HCT116 (cell line): Measurements from ENCODE around the gene SLC5A12. TPM values are rescaled to one million over a fixed set of nuclear protein-coding genes. Genes with fewer than 3 reads are reported as not detected.

Experiments
- ATAC-seq: fragments of 200-7000 bp; cut with Tn5 transposase; 2 replicates; pipeline ENCODE4 v1.9.1; 2020; ENCODE audit warnings: mild to moderate bottlenecking, moderate library complexity
- BruUV-seq: library from RNA; stranded (reverse); fragments of 400-500 nt; replicated peaks from 2 replicates; lab custom pipeline; 2021; lab: Mats Ljungman, UMichigan
- CTCF ChIA-PET: fragments of 300-600 bp; sonication (Branson Sonifier 250); formaldehyde crosslinking; loops from one replicate; lab custom pipeline; 2021; ENCODE audit warnings: antibody characterized with exemption; lab: Charles Lee
- POLR2A ChIA-PET: fragments of 300-600, 350-600 bp; sonication (Branson Sonifier 250); formaldehyde crosslinking; loops from one replicate; lab custom pipeline; 2021; ENCODE audit warnings: antibody characterized with exemption; lab: Charles Lee
- RAD21 ChIA-PET, 2 experiments: fragments of 300-600 bp; sonication (Branson Sonifier 250); formaldehyde crosslinking; loops; one replicate each; lab custom pipeline; 2023; ENCODE audit warnings: low total read pairs in 2 of 2; ENCODE audit not compliant: uncharacterized antibody in 2 of 2, unreplicated experiment in 2 of 2, low non-redundant PET in 1 of 2; lab: Charles Lee
- DNase-seq: peaks from one replicate; pipeline ENCODE4 v3.0.0-alpha.2; 2010; ENCODE audit warnings: low read depth, low spot score
- H2AFZ ChIP-seq: fragments of 200-600 bp; shearing (Covaris generic), sonication (generic); 2 replicates; pipeline ENCODE4 v1.6.1; 2017; ENCODE audit warnings: low read depth, mixed run types, mixed read lengths, antibody characterized with exemption, low read length; ENCODE audit not compliant: poor library complexity, severe bottlenecking
- H3K27ac ChIP-seq: 2 replicates; pipeline ENCODE4 v1.5.1; 2012; ENCODE audit warnings: low read depth, low read length
- H3K27me3 ChIP-seq: fragments of 200-600 bp; sonication (generic); 2 replicates; pipeline ENCODE4 v1.6.1; 2016; ENCODE audit warnings: mixed run types, low read length, mixed read lengths; ENCODE audit not compliant: insufficient read depth
- H3K36me3 ChIP-seq, 2 experiments: fragments of 200-500 bp in 1 of 2; fragments of 200-600 bp in 1 of 2; sonication (Bioruptor generic) in 1 of 2; sonication (generic) in 1 of 2; 2 replicates each; pipeline versions ENCODE4 v1.5.1 to v1.6.1; 2014 to 2016; ENCODE audit warnings: low read length in 2 of 2, inconsistent platforms in 1 of 2, mixed read lengths in 1 of 2, mixed run types in 1 of 2; ENCODE audit not compliant: insufficient read depth in 2 of 2, control insufficient read depth in 1 of 2
- H3K4me1 ChIP-seq, 2 experiments: fragments of 200-600 bp in 1 of 2; sonication (generic) in 1 of 2; 2 replicates each; pipeline versions ENCODE4 v1.5.1 to v1.6.1; 2012 to 2017; ENCODE audit warnings: low read length in 2 of 2, inconsistent platforms in 1 of 2, mild to moderate bottlenecking in 1 of 2, mixed read lengths in 1 of 2, mixed run types in 1 of 2, moderate library complexity in 1 of 2; ENCODE audit not compliant: insufficient read depth in 2 of 2, control insufficient read depth in 1 of 2
- H3K4me2 ChIP-seq: fragments of 200-600 bp; sonication (generic); 2 replicates; pipeline ENCODE4 v1.6.1; 2017; ENCODE audit warnings: mixed run types, low read length, mixed read lengths
- H3K4me3 ChIP-seq, 2 experiments: fragments of 200-600 bp in 1 of 2; sonication (generic) in 1 of 2; replicated peaks in 1 of 2; 2 replicates each; pipeline ENCODE4 v1.5.1; 2011 to 2016; ENCODE audit warnings: low read length in 2 of 2, control low read depth in 1 of 2, low read depth in 1 of 2, mild to moderate bottlenecking in 1 of 2, mixed read lengths in 1 of 2, mixed run types in 1 of 2
- H3K79me2 ChIP-seq: fragments of 200-600 bp; sonication (generic); 2 replicates; pipeline ENCODE4 v1.6.1; 2017; ENCODE audit warnings: mild to moderate bottlenecking, mixed run types, low read length, moderate library complexity, mixed read lengths; ENCODE audit not compliant: insufficient read depth
- H3K9ac ChIP-seq: fragments of 200-600 bp; sonication (generic); 2 replicates; pipeline ENCODE4 v1.6.1; 2016; ENCODE audit warnings: low read length, mixed read lengths
- H3K9me2 ChIP-seq: fragments of 200-600 bp; sonication (generic), shearing (Covaris generic); 2 replicates; pipeline ENCODE4 v1.6.1; 2017; ENCODE audit warnings: mixed run types, mild to moderate bottlenecking, moderate library complexity; ENCODE audit not compliant: insufficient read depth
- H3K9me3 ChIP-seq, 2 experiments: fragments of 200-500 bp in 1 of 2; fragments of 200-600 bp in 1 of 2; sonication (Bioruptor generic) in 1 of 2; sonication (generic) in 1 of 2; 2 replicates each; pipeline ENCODE4 v1.6.1; 2014 to 2017; ENCODE audit warnings: low read length in 2 of 2, mixed read lengths in 2 of 2, inconsistent platforms in 1 of 2, low read depth in 1 of 2, mild to moderate bottlenecking in 1 of 2, mixed run types in 1 of 2, moderate library complexity in 1 of 2; ENCODE audit not compliant: control insufficient read depth in 1 of 2, insufficient read depth in 1 of 2
- H4K20me1 ChIP-seq: fragments of 200-600 bp; sonication (generic), shearing (Covaris generic); 2 replicates; pipeline ENCODE4 v1.6.1; 2017; ENCODE audit warnings: mixed run types, mild to moderate bottlenecking, moderate library complexity; ENCODE audit not compliant: insufficient read depth
- ATF3 ChIP-seq: IDR thresholded peaks from 2 replicates; pipeline ENCODE4 v1.6.1; 2012
- CBX3 ChIP-seq: IDR thresholded peaks from 2 replicates; pipeline ENCODE4 v1.6.1; 2012; ENCODE audit warnings: low read depth
- CEBPB ChIP-seq: IDR thresholded peaks from 2 replicates; pipeline ENCODE4 v1.6.1; 2012; ENCODE audit warnings: low read depth
- CTCF ChIP-seq, 3 experiments: fragments of 200-600 bp in 1 of 3; sonication (generic) in 1 of 3; IDR thresholded peaks in 2 of 3; conservative IDR thresholded peaks in 1 of 3; 2 replicates each; pipeline ENCODE4 v1.5.1; 2012 to 2017; ENCODE audit warnings: low read depth in 2 of 3, low read length in 2 of 3, antibody characterized with exemption in 1 of 3, borderline replicate concordance in 1 of 3, control low read depth in 1 of 3, mild to moderate bottlenecking in 1 of 3, mixed read lengths in 1 of 3, mixed run types in 1 of 3, moderate library complexity in 1 of 3; ENCODE audit not compliant: insufficient read depth in 1 of 3
- ELF1 ChIP-seq: IDR thresholded peaks from 2 replicates; pipeline ENCODE4 v1.6.1; 2012; ENCODE audit warnings: low read depth, borderline replicate concordance
- EZH2phosphoT487 ChIP-seq: fragments of 200-600 bp; IDR thresholded peaks from 2 replicates; pipeline ENCODE4 v1.6.1; 2018; ENCODE audit warnings: antibody characterized with exemption, borderline replicate concordance
- FOSL1 ChIP-seq: IDR thresholded peaks from 2 replicates; pipeline ENCODE4 v1.6.1; 2012; ENCODE audit warnings: low read depth
- MAX ChIP-seq: IDR thresholded peaks from 2 replicates; pipeline ENCODE4 v1.6.1; 2012
- POLR2AphosphoS5 ChIP-seq: IDR thresholded peaks from 2 replicates; pipeline ENCODE4 v1.6.1; 2011; ENCODE audit warnings: mild to moderate bottlenecking, low read depth, low read length, moderate library complexity
- ZBTB33 ChIP-seq: IDR thresholded peaks from 2 replicates; pipeline ENCODE4 v1.6.1; 2011; ENCODE audit warnings: mild to moderate bottlenecking, low read length, moderate library complexity; ENCODE audit not compliant: insufficient replicate concordance; ENCODE audit errors: extremely low read depth
- ZNF274 ChIP-seq: fragments of 200-500 bp; sonication (Bioruptor generic); IDR thresholded peaks from 2 replicates; pipeline ENCODE4 v1.6.1; 2014; ENCODE audit warnings: mild to moderate bottlenecking, low read depth, low read length, inconsistent platforms
- intact Hi-C: fragments of 100-400 bp; cut with micrococcal nuclease; formaldehyde crosslinking; loops from 2 replicates; pipeline ENCODE4 v1.10.0; 2022
- total RNA-seq: library from RNA; stranded (reverse); gene quantifications from one replicate; pipeline ENCODE4 v1.2.1, GENCODE V29; 2021; ENCODE audit not compliant: unreplicated experiment

Gene SLC5A12
- total RNA-seq, 1 experiment from 2014 or later: not detected

- Histone ChIP-seq H3K9ac (no peak overlapping the region), H3K9me3 (peaks cover 3 to 21% of the 10 kb centered on the region in 2 experiments; a peak in 2 of 4 replicates), H2AFZ (no peak overlapping the region), H3K79me2 (no peaks in the 10 kb centered on the region), H3K27me3 (no peaks in the 10 kb centered on the region), H3K4me2 (no peak overlapping the region), H3K9me2 (no peaks in the 10 kb centered on the region), H3K27ac (no peak overlapping the region), H3K4me3 (no peak overlapping the region), H3K36me3 (no peaks in the 10 kb centered on the region), H3K4me1 (no peaks in the 10 kb centered on the region), H4K20me1 (no peaks in the 10 kb centered on the region)
- POLR2A ChIA-PET: no interaction called here
- intact Hi-C loops: no loop called here
- RAD21 ChIA-PET: interaction anchor here in 1 of 2 experiments (0.7 kb wide), 1 partner anchor 411 kb away, joined by 3 read pairs; no protein-coding TSS in a partner anchor
- no TSS peak for BruUV-seq
- DNase-seq (no peak), ATAC-seq (no peak)
- CTCF ChIA-PET: no interaction called here
- TF ChIP-seq CEBPB: no peak
- no peak for TF ChIP-seq ATF3
These were observed 4.1 kb downstream of the SLC5A12 start for GRCh38 chr11:26717771-26718170.

- H2AFZ ChIP-seq: no peak overlapping the region
- CTCF ChIA-PET: no interaction called here
- TF ChIP-seq ZBTB33 (no peak), ELF1 (no peak), CBX3 (no peak), ZNF274 (no peak), EZH2phosphoT487 (no peak), FOSL1 (no peak), POLR2AphosphoS5 (no peak), ATF3 (no peak), MAX (no peak), CTCF (IDR thresholded peaks at IDR 0.05 in 2 of 3, conservative IDR thresholded peaks at IDR 0.05 in 1 of 3; ENCODE audit: borderline replicate concordance in 1 of 3, insufficient read depth in 1 of 3, low read depth in 2 of 3, low read length in 2 of 3) (no peak)
- TF ChIP-seq, all 23 proteins: peak for 0
- Histone ChIP-seq H3K4me1 (no peaks in the 10 kb centered on the region), H3K36me3 (no peaks in the 10 kb centered on the region), H3K27ac (no peak overlapping the region), H3K4me2 (no peak overlapping the region), H4K20me1 (no peaks in the 10 kb centered on the region), H3K9me3 (peaks cover 3 to 19% of the 10 kb centered on the region in 2 experiments; a peak in 2 of 4 replicates), H3K9ac (no peak overlapping the region), H3K79me2 (no peaks in the 10 kb centered on the region), H3K4me3 (no peak overlapping the region), H3K9me2 (no peaks in the 10 kb centered on the region), H3K27me3 (no peaks in the 10 kb centered on the region)
- POLR2A ChIA-PET: no interaction called here
- BruUV-seq: no TSS peak
- intact Hi-C loops: no loop called here
- DNase-seq: no peak
- RAD21 ChIA-PET: no interaction called here
- no peak for ATAC-seq
These were observed 6.7 kb downstream of the SLC5A12 start for GRCh38 chr11:26715133-26715532.
